ENCODE data around the gene FILIP1. TPM values are rescaled to one million over a fixed set of nuclear protein-coding genes. Genes with fewer than 3 reads are reported as not detected.

Gene FILIP1
- total RNA-seq, 2 donors from 2014 or later: 3.0 to 6.5 TPM

- no peaks in the 10 kb centered on the region for H3K9me3 ChIP-seq
- H3K4me3 ChIP-seq: peak overlapping the region in 1 of 2 donors; percentile 86
- peaks cover 20% of the 10 kb centered on the region for H3K4me1 ChIP-seq
- DNase-seq (no peak), ATAC-seq (peak; percentile 24)
- H3K27ac ChIP-seq: peak overlapping the region; percentile 12 to 94 (median 82)
- no peaks in the 10 kb centered on the region for H3K27me3 ChIP-seq
- intact Hi-C loops (cut with DNase I): no loop called here
- 11 to 13% methylated on average over 15 of the region's 15 CpGs for WGBS, 2 donors
- TF ChIP-seq POLR2A (IDR thresholded peaks at IDR 0.05) (no peak), CTCF (IDR thresholded peaks at IDR 0.05) (no peak)
- H3K36me3 ChIP-seq (replicated peaks in 1 of 2; ENCODE audit: insufficient read depth in 1 of 2, low read depth in 2 of 2): peaks cover 3 to 4% of the 10 kb centered on the region in 2 donors
Observed at GRCh38 chr6:75244063-75244584, 249.5 kb downstream of the FILIP1 start.

- intact Hi-C loops (cut with DNase I): no loop called here
- 0 to 1% methylated on average over 35 to 36 of the region's 36 CpGs for WGBS, 2 donors
- peak; percentile 100 for ATAC-seq
Observed at GRCh38 chr6:75243333-75244062, 250.1 kb downstream of the FILIP1 start, which contains the start of gene COX7A2. TSS of gene COX7A2 (minus strand) at chr6:75243801. CDS start at chr6:75243734, 67 bp downstream.

More at GRCh38 chr6:75243333-75244062, 250.1 kb downstream of the FILIP1 start, which contains the start of gene COX7A2:
- H3K9me3 ChIP-seq: no peaks in the 10 kb centered on the region
- H3K27me3 ChIP-seq: no peaks in the 10 kb centered on the region
- H3K27ac ChIP-seq: peak within 1 kb of the TSS; percentile 60 to 94 (median 82)
- H3K36me3 ChIP-seq (replicated peaks in 1 of 2; ENCODE audit: insufficient read depth in 1 of 2, low read depth in 2 of 2): peaks cover 8 to 9% of the 10 kb centered on the region in 2 donors
- peak; percentile 87 to 94 (median 90) for DNase-seq
- H3K4me3 ChIP-seq: peak within 1 kb of the TSS; percentile 32 to 86
- peaks cover 20% of the 10 kb centered on the region for H3K4me1 ChIP-seq
- TF ChIP-seq POLR2A (IDR thresholded peaks at IDR 0.05): peak; percentile 50 to 92 (median 89)
- peak in 1 of 7 experiments; percentile 14 for TF ChIP-seq CTCF (IDR thresholded peaks at IDR 0.05)

Small RNA genes within 50 kb of the gene (microRNA-seq; reads per million reads assigned to microRNA genes)
- gene MIR4463 (ENCODE audit: borderline number of aligned reads in 2 of 2, borderline replicate concordance in 2 of 2): 0 reads per million in 2 donors

Small RNA genes within 50 kb of the gene (small RNA-seq; reads per million reads assigned to genes)
- gene MIR4463 (not detected), gene RF00012 (not detected), gene RNU1-34P (not detected)

Other genes starting within 250 kb of the FILIP1 start
- 100 to 1,000 TPM in 1 of 2 donors, 10 to 100 TPM in 1; 50.1 to 139 TPM for gene COX7A2, start 250.0 kb downstream of the FILIP1 start, total RNA-seq
- 10 to 100 TPM; 20.8 to 60.7 TPM for gene TMEM30A, start 209.0 kb downstream of the FILIP1 start, total RNA-seq
- 10 to 100 TPM; 68.6 to 75.2 TPM for gene SENP6, start 108.1 kb upstream of the FILIP1 start, total RNA-seq

Measured in body of pancreas (tissue), 4 donors.